GM12872 (cell line): ENCODE data around the gene OR52N1.

Experiments used
- CTCF ChIP-seq: IDR thresholded peaks from 3 replicates; pipeline ENCODE4 v1.5.1; 2011; ENCODE audit warnings: low read depth, mild to moderate bottlenecking, low read length, moderate library complexity; ENCODE audit not compliant: insufficient read depth

OR52N1 gene

DNA sequence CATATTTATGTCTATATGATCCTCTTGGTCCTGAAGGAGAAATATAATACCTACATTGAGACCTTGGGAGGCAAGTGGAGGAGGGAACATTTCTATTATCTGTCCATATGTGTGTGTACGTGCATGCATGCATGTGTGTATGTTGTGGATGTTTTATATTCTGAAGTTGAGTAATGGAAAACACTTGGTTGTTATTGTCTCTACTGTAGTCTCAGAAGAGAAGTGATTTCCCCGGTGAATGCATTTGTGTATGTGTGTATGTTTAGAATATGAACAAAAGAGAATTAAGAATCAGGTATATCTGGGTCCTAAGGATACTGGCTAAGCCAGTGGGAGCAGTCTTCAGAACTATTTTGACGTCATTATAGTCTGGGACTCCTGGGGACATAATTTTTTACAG, at the start of gene OR52N1:
OR52N1 (minus strand) TSS at position 101 of the 400 bp plus-strand sequence. CDS start 2,449 bp downstream, outside the sequence.
- no peak for TF ChIP-seq CTCF

DNA sequence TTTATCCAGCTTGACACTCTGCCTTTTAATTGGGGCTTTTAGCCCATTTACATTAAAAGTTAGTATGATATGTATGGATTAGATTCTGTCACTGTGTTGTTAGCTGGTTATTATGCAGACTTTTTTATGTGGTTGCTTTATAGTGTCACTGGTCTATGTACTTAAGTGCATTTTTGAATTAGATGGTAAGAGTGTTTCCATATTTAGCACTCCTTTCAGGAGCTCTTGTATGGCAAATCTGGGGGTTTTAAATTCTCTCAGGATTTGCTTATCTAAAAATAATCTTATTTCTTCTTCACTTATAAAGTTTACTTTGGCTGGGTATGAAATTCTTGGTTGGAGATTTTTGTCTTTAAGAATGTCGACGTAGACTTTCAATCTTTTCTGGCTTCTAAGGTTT, 46.6 kb upstream of the OR52N1 start:
- no peak for TF ChIP-seq CTCF

DNA sequence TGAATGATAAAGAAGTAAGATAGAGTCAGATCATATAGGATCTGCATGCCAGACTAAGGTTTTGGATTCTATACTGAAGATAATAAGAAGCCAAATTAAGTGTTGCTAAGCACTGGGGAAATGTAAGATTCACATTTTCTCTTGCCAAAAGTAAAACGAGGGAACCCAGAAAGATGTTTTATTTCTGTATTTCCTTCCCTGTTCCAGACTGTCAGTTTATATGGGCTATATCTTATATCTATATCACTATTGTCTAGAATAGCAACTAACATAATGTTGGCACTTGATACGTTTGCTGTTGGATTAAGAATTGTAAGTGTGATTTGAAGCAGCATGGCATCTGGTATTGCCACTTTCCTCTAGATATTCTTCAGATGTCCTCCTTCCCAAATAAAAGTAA, 42.4 kb upstream of the OR52N1 start:
- no peak for TF ChIP-seq CTCF

DNA sequence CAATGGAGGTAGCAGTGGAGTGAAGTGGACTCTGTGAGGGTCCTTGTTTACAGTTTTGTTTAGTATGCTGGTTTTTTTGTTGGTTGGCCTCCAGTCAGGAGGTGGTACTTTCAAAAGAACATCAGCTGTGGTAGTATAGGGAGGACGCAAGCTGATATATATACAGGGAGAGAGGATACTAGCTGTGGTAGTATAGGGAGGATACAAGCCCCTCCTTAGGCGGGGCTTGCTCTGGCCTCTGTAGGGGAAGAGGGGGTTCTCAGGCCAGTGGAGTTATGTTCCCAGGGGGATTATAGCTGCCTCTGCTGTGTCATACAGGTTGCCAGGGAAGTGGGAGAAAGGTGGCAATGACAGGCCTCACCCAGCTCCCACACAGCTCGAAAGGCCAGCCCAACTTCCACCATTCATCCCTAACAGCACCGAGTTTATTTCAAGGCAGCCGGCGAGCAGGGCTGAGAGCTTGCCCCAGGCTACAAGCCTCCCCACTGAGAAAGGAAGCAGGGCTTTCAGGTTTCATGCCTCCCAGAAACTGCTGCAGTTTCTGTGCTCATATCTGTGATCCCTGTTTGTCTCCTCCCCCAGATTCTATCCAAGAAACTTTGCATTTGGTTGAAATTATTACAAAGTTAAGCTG, 40.2 kb upstream of the OR52N1 start:
- no peak for TF ChIP-seq CTCF

DNA sequence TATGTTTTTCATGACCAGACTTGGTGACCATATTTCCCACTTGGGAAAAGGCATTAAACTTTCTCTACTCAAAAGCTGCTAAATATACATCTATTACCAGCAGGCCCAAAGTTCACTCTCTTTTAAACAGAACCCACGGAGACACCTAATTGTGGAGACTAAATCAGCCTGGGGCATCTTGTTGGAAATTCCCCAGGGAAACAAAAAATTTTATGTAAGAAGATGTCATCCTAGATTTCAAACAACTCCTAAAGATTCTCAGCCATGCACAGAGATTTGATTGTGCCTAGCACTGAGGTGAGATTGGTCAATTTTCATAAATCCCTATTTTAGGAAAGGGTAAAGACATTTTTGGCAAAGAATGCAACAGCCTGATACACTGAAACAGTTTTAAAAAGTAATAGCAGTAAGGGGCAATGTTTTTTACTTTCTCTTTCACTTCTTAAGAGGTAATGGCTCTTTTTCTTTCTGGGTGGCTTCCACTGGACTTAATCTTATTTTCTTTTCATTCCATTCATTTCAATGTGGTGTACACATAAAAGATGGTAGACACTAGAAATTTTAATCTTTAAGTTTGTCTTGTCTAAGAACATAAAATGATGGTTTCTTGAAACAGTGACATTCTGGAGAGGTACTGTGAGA, 27.3 kb upstream of the OR52N1 start:
- no peak for TF ChIP-seq CTCF

GRCh38 chr11:5815534-5815933, 24.5 kb upstream of the OR52N1 start:
- no peak for TF ChIP-seq CTCF

- no peak for TF ChIP-seq CTCF
Measured at GRCh38 chr11:5809905-5810795, 19.1 kb upstream of the OR52N1 start.
